Nephron progenitor cell (in vitro differentiated cells): ENCODE results near the gene MAP2K4.

Source experiments
- DNase-seq: peaks from one replicate; pipeline ENCODE4 v3.0.0; 2021
- H3K27ac Mint-ChIP-seq: 2 replicates; pipeline ENCODE4 v1.8.0; 2021; ENCODE audit warnings: mild to moderate bottlenecking, moderate library complexity, mixed read lengths
- H3K27me3 Mint-ChIP-seq: 2 replicates; pipeline ENCODE4 v1.8.0; 2021; ENCODE audit warnings: mild to moderate bottlenecking, low read depth, mixed read lengths; ENCODE audit not compliant: poor library complexity
- H3K36me3 Mint-ChIP-seq: 2 replicates; pipeline ENCODE4 v1.8.0; 2021; ENCODE audit warnings: low read depth, mixed read lengths
- H3K4me1 Mint-ChIP-seq: 2 replicates; pipeline ENCODE4 v1.8.0; 2021; ENCODE audit warnings: mixed read lengths
- H3K4me3 Mint-ChIP-seq: 2 replicates; pipeline ENCODE4 v1.8.0; 2021; ENCODE audit warnings: mild to moderate bottlenecking, moderate library complexity, mixed read lengths
- H3K9me3 Mint-ChIP-seq: 2 replicates; pipeline ENCODE4 v1.8.0; 2021; ENCODE audit warnings: mild to moderate bottlenecking, moderate library complexity, mixed read lengths
- TF ChIP-seq, protein P1 (sequence below): fragments of 200-600 bp; sonication (generic); IDR thresholded peaks from 2 replicates; pipeline ENCODE4 v1.5.0; 2021; ENCODE audit warnings: antibody characterized with exemption

MAP2K4 gene

GRCh38 chr17:12064395-12064794 is 43.7 kb downstream of the MAP2K4 start:
- Mint-ChIP-seq H3K27me3 (no peaks in the 10 kb centered on the region), H3K36me3 (peaks cover 59% of the 10 kb centered on the region), H3K4me1 (no peaks in the 10 kb centered on the region), H3K4me3 (no peak overlapping the region), H3K9me3 (peaks cover 14% of the 10 kb centered on the region), H3K27ac (no peak overlapping the region)
- DNase-seq, result no peak
- TF ChIP-seq, protein P1, sequence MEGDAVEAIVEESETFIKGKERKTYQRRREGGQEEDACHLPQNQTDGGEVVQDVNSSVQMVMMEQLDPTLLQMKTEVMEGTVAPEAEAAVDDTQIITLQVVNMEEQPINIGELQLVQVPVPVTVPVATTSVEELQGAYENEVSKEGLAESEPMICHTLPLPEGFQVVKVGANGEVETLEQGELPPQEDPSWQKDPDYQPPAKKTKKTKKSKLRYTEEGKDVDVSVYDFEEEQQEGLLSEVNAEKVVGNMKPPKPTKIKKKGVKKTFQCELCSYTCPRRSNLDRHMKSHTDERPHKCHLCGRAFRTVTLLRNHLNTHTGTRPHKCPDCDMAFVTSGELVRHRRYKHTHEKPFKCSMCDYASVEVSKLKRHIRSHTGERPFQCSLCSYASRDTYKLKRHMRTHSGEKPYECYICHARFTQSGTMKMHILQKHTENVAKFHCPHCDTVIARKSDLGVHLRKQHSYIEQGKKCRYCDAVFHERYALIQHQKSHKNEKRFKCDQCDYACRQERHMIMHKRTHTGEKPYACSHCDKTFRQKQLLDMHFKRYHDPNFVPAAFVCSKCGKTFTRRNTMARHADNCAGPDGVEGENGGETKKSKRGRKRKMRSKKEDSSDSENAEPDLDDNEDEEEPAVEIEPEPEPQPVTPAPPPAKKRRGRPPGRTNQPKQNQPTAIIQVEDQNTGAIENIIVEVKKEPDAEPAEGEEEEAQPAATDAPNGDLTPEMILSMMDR, result no peak

DNA sequence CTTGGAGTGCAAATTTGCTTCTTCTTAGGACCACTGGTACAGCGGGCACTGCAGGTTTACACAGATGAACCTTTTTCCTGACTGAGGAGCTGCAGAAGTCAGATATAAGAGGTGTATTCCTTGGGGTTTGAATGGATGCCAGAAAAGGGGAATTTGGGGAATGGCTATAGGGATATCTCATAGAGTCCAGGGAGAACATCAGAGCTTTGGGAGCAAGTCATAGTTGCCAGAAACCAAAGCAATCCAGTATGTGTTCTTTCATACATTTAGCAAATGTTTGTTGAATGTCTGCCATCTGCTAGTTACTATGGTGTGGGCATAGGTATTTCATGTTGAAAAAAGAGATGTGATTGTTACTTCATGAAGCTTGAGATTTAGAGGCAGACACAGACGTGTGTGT is 46.8 kb downstream of the MAP2K4 start:
- H3K36me3 Mint-ChIP-seq, result peaks cover 49% of the 10 kb centered on the region
- H3K27me3 Mint-ChIP-seq, result no peaks in the 10 kb centered on the region
- H3K4me1 Mint-ChIP-seq, result no peaks in the 10 kb centered on the region
- TF ChIP-seq, protein P1, result no peak
- H3K4me3 Mint-ChIP-seq, result no peak overlapping the region
- no peak overlapping the region for H3K27ac Mint-ChIP-seq
- no peak for DNase-seq
- H3K9me3 Mint-ChIP-seq, result peaks cover 14% of the 10 kb centered on the region

DNA sequence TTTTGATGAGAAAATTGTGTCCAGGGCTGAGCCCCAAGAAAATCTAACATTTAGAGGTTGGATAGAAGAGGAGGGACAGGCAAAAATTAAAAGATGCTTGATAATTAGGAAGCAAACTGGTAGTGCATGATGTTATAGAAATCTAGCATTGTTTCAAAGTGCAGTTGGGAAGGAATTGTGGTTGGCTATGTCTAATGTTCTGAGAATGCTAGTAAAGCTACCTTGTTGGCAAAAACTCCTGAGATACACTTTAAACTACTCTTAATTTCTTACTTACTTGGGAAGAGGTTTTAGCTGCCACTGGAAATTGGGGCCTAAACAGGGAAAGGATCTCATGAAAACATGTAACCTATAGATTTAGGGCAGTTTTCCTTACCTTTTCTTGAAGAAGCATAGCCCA is 48.3 kb downstream of the MAP2K4 start:
- TF ChIP-seq, protein P1, result no peak
- DNase-seq, result no peak
- no peak overlapping the region for H3K27ac Mint-ChIP-seq
- H3K27me3 Mint-ChIP-seq, result no peaks in the 10 kb centered on the region
- H3K36me3 Mint-ChIP-seq, result peaks cover 48% of the 10 kb centered on the region
- peaks cover 9% of the 10 kb centered on the region for H3K9me3 Mint-ChIP-seq
- no peak overlapping the region for H3K4me3 Mint-ChIP-seq
- H3K4me1 Mint-ChIP-seq, result no peaks in the 10 kb centered on the region

GRCh38 chr17:12070561-12070960 is 49.9 kb downstream of the MAP2K4 start:
- H3K27ac Mint-ChIP-seq, result no peak overlapping the region

DNA sequence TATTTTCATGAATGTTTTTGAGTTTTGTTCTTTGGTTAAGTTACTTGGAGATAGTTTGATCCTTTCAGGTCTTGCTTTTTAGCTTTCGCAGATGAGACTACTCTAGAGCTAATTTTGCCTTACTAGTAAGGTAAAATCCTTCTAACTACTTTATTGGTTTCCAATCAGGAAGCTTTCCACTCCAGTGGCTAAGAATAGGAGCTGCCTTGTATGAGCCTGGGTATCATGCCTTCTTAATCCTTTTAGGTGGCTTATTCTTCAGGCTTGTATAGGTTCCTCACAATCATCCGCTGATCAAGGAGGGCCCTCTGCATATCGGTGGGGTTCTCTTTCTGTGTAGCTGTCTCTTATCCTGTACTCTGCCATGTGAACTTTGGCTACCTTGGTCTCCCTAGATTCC is 53.7 kb downstream of the MAP2K4 start:
- peaks cover 74% of the 10 kb centered on the region for H3K36me3 Mint-ChIP-seq
- no peak for DNase-seq
- TF ChIP-seq, protein P1, result no peak
- peaks cover 5% of the 10 kb centered on the region for H3K9me3 Mint-ChIP-seq
- no peak overlapping the region for H3K4me3 Mint-ChIP-seq
- H3K27me3 Mint-ChIP-seq, result peaks cover 3% of the 10 kb centered on the region
- no peaks in the 10 kb centered on the region for H3K4me1 Mint-ChIP-seq
- peak overlapping the region; percentile 10 for H3K27ac Mint-ChIP-seq

More at GRCh38 chr17:12070561-12070960, 49.9 kb downstream of the MAP2K4 start:
- no peaks in the 10 kb centered on the region for H3K4me1 Mint-ChIP-seq
- DNase-seq, result no peak
- no peaks in the 10 kb centered on the region for H3K27me3 Mint-ChIP-seq
- H3K36me3 Mint-ChIP-seq, result peaks cover 52% of the 10 kb centered on the region
- TF ChIP-seq, protein P1, result no peak
- H3K9me3 Mint-ChIP-seq, result peaks cover 5% of the 10 kb centered on the region
- H3K4me3 Mint-ChIP-seq, result no peak overlapping the region

DNA sequence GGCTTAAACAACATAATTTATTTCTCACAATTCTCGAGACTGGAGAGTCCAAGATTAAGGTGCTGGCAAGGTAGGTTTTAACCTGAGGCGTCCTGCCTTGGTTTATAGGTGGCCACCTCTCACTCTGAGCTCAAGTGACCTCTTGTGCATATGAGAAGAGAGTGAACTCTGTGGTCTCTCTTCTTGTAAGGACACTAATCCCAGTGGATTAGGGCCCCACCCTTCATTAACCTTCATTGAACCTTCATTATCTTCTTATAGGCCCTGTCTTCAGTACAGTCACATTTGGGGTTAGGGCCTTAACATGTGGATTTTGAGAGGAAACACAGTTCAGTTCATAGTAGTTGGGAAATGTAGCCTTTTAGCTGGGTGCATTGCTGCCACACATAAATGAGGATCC is 57.1 kb downstream of the MAP2K4 start:
- Mint-ChIP-seq H3K9me3 (peaks cover 5% of the 10 kb centered on the region), H3K4me3 (no peak overlapping the region), H3K36me3 (peaks cover 88% of the 10 kb centered on the region), H3K4me1 (no peaks in the 10 kb centered on the region), H3K27ac (no peak overlapping the region), H3K27me3 (peaks cover 3% of the 10 kb centered on the region)
- TF ChIP-seq, protein P1, result no peak
- DNase-seq, result no peak
